M059J (cell line): Measurements from ENCODE around the gene OLIG1. TPM values are rescaled to one million over a fixed set of nuclear protein-coding genes. Genes with fewer than 3 reads are reported as not detected.

ENCODE experiments used
- DNase-seq: peaks from one replicate; pipeline ENCODE4 v3.0.0-alpha.2; 2012; ENCODE audit warnings: low read depth
- total RNA-seq: library from RNA; depleted of rRNA; stranded (reverse); fragments of >200 nt; shearing (Covaris generic); gene quantifications from 2 replicates; pipeline ENCODE4 v1.2.3, GENCODE V29; 2014; rRNA removed

Gene OLIG1
- total RNA-seq, 1 experiment from 2014 or later = not detected

DNA sequence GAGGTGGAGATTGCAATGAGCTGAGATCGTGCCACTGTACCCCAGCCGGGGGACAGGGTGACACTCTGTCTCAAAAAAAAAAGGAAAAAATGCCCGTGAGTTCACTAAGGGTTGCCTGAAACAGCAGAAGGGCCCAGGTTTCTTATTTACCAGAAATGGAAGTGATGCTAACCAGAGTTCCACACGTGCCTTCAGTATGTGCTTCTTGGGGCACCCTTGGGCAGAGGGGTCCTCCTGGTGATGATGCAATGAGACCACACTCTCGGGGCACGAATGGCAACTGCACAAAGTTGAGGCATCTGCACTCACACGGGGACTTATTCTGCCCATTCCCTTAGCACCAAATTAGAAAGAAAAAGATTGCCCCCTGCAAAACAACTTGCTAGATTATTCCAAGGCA lies 29.2 kb downstream of the OLIG1 start:
- no peak for DNase-seq

DNA sequence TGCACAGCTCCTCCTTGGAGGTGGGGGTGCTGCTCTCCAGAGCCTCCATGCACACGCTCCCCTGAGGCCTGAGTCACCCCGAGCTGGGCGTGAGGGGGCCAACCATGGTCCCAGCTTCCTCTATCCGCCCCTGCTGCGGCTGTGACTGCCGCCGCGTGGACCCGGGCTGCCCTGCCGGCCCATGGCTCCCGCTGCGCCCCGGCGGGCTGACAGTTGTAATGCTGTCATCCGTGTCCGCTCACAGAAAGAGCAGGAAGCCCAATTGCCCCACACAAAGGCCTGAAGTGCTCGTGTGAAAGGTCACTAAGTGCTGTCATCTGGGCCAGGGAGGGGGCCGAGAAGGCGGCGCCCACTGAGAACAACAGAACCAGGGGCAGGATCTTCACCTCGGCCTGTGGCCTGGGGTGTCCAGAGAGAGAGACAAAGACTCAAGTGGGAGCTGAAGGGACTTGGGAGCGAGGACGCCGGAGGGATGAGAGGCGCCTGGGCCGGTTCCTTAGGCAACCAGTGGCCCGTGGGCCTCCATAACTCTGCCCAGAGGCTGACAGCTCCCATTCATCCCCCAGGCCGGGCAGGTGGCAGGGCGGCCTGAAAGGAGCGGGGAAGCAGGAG lies 31.5 kb downstream of the OLIG1 start:
- no peak for DNase-seq

DNA sequence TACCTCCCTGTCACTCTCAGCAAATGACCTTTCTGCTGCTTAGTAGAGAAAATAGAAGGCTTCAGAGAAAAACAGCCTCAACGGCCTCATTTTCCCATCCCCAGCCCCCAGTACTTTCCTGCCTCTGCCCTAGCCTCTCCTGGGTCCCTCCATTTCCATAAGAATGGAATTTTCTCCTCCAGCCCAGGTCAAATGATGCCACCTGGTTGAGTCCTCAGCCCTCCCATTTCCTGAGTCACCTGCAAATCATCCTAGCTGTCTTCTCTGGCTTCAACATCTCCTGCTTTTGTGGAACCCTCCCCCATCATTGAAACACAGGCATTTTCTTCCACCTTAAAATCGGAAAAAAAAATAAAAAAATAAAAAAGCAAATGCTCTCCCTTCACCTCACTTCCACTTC lies 35.1 kb downstream of the OLIG1 start:
- DNase-seq = no peak

DNA sequence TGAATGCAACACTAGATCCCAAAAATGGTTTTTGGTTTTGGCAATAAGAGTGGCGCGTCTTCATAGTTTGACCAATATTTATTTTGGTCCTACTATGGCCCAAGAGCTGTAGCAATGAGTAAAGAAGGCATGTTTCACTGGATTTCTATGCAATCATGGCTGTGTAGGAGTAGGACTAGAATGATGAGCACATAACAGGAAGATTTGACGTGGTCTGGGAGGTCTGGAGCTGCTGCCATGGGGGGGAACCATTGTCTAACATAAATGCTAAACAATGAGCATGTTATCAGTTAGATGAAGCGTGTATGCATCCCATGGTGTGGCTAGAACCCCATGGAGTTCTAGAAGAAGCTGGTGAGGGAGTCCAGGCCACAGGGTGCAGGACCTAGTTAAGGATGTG lies 38.3 kb downstream of the OLIG1 start:
- no peak for DNase-seq

DNA sequence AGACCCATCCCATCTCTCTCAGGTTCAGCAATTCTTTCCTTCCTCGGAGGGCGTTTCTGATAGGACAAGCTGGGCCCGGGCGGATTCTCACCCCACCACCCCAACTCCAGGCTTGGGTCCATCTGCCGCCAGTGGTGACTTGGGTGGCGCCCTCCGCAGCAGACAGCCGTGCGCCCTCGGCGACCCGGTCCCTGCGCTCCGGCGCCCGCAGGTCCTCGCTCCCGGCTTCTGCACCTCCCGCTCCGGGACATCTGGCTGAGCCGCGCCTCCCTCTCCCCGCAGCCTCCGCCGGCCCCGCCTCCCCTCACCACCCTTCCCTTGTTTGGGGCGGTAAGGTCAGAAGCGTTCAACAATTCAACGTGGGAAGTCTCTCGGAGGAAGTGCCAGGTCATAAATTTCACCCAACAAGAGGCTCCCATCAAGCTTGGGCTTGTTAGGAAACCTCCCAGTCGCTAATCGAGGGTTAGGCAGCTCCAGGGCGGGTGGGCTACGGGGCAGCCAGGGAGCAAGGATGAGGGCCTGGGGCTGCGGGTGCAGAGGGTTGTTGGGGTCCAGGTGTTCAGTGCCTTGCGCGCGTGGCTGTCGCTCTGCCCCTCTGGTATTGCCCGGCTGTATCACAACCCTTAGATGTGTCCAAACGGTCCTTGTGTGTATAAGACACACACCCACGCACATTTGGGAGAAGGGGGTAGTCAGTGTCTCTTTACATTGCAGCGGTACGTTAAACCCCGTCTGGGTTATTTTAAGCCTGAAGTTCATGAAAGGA lies 39.8 kb downstream of the OLIG1 start:
- DNase-seq = no peak

DNA sequence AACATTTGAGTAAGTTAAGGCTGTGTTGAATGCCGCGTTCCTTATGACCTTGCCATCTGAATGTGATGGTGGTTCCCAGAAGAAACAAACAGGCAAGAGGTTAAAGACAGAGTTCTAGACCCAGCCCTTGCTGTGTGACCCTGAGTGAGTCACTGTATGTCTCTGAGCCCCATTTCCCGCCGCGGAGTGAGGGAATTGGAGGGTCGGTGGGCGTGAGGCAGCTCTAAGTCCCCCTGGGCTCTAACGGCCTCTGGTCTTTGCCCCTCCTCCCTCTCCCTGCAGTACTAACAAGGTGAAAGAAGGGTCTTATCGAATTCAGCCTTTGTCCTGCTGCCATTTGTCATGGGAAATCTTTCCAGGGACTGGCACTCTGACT lies 40.4 kb downstream of the OLIG1 start:
- no peak for DNase-seq

DNA sequence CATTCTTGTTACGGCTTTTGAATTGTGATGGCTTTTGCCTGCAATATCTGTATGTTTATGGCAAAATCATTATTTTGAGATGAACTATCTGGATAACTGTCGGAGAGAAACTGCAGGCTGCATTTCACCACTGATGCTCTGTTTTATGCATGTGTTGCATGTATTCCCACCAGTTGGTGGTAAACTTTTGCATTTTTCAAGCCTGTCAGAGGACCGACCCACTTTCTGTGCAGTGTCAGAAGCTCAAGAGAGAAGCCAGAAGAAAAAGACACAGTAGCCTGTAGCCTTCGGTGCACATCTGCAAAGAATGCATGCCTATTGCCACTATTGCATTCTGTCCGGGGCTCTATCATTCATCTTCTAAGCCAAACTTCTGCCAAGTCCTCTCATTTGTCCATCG lies 41.6 kb downstream of the OLIG1 start:
- DNase-seq = no peak

DNA sequence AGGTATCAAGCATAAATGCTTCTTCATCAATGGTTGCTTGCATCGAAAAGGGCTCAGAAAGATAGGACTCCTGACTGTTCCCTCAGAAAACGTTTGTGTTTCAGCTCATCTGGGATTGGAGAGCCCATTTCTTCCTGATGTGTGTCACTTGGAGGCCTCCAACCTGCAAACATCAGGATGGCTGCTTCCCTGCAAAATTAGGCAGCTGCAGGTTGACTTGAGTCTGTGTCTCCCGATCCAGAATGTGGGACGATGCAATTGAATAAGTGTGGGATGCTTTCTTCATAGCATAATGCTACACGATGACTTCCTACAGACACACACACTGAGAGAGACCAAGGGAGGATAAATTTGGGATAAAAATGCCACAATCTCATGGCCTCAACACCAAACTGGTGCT lies 42.2 kb downstream of the OLIG1 start:
- DNase-seq = no peak

DNA sequence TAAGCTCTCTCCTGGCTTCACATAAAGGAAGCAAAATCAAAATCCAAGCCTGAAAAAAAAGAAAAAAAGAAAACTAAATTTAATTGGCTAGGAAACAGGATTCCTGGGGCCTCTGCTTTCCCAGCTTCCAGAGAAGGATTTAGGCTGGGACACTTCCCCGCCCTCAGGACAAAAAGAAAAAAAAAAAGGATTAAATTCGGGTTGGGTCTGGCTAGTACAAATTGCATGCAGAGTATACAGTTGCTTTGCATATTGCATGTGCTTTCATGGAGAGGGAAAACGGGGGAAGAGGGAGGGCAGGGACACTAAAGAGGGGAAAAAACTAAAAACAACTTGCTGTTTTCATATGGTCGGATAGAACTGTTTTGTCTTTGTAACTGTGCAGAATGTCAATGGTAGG lies 42.7 kb downstream of the OLIG1 start:
- no peak for DNase-seq

DNA sequence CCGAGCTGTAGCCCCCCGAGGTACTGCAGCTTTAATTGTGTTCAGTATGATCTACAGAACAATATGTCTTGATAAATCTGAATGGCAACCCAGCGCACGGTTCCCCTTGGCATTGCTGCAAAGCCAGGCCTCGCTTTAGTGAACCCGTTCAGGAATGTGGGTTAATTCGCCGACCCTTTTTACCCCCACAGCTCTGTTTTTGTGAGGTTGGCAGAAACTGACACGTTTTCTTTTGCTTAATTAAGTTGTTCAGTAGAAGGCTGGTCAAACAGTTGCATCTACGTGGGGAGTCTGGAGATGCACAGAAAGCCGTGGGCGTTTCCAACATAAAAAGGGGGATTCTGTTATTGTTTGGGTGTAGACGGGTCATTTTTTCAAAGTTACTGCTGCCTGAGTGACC lies 43.2 kb downstream of the OLIG1 start:
- no peak for DNase-seq

DNA sequence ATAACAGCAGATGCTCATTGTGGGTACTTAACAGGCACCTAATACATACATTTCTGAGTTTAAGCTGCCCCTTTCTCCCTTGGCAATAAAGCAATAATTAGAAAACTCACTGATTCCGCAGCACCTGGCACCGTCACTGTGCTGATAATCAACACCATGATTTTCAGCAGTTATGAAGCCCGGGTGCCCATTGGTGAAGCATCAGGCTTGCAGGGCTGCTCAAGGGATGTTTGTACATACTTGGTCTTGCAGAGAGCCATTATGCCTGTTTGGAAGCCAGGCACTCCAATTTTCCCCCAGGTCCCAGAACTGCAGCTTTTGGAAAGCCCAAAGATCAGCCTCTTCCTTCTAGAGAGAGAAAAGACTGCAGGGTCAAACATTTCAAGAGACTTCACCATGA lies 44.3 kb downstream of the OLIG1 start:
- no peak for DNase-seq

DNA sequence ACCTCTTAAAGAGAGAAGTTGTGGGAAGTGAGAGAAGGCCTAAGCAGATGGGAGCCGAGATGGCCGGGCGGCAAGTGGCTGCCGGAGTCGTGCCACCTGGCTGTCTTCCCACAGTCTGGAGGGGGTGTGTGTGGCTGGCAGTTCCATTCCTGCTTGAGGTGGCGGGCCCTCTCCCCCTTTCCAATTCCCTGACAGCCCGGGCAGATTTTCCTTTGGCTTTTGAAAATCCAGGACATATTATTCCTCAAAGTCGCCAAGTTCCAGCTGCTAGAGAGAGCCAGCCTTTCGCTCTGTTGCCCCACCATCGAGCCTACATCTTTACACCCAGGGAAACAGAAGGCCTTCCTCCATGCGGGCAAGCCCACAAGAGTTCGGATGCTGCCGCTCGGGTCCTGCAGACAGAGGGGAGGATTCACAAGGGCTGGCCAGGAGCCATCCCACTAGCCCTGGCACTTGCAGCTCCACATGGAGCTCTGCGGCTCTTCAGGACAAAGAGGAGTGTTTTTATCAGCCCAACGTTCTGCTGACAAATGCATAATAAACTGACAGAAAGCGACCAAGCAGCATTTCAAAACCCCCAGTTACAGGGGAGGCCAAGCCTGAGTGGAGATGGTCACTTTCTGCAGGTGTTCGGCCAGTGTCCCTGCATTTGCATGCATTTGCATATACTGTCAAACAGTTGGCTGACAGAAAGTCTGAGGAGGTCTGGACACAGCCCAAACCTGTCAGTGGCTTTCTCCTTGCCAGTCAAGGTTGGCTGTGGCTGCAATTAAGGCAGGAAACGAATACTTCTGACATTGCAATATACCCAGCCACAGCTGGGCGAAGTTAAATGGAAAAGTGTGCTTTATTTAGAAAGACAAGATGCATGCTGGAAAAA lies 45.9 kb downstream of the OLIG1 start:
- DNase-seq = peak; percentile 8

DNA sequence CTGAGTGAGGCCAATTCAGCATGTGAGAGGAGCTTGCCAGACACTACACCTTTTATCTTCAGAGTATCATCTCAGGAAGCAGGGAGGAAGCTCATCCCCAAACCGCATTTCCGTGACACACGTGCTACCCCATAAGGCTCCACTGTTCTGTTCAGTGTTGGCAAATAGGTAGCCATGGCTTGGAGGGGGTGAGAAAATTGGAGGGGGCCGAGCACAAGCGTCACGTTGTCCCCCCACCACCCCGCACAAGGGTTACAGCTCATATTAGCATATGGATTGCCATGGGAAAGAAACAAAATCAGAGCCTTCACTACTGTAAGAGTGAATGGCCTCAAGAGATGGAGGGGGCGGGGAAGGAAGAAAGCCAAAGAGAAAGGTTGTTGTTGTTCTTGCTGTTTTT lies 46.7 kb downstream of the OLIG1 start:
- DNase-seq = no peak

DNA sequence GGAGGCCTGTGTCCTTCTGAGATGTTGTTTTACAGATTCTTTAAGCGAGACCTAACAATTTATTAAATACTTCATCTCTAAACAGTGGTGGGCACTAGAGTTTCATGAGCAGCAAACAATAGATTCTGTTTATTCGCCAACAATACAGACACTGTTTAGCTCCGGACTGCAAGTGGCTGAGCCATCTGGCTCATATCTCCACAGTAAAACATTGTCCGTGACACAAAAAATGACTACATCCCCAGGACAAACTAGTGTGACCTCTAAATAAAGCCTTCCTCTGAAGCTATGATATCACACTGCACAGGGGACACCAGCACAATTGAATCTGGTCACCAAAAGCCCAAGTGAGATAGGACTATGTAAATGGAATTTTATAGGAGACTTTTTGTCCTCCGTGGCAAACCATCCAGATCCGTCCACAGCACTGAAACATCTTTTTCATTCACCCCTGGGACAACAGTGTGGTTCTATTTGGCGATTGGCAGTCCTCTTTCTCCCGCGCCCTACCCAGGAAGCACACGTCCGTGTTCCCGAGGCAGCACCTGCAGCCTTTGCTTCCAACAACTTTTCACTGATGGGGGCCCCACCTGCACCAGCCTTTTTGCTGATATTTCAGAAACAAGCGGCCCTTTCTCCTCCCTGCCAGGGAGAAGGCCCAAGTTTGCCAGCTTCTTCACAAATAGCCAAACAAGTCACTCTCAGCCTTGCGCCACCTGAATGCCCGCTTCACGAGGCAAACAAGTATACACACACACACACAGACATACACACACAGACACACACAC lies 47.4 kb downstream of the OLIG1 start:
- DNase-seq = no peak

Other genes with a start within 250 kb of the OLIG1 start
- gene OLIG2, start 44.2 kb upstream of the OLIG1 start, total RNA-seq = not detected in 2 replicates
- gene IFNAR2, start 159.8 kb downstream of the OLIG1 start, total RNA-seq = 9.1 and 17.6 TPM in 2 replicates
- gene IL10RB, start 196.2 kb downstream of the OLIG1 start, total RNA-seq = 94.3 and 102 TPM in 2 replicates